GM12865 (cell line): ENCODE results near the gene MAST1.
A peak's percentile ranks its signal among the peaks of the same experiment; 100 is the strongest.

Experiments
- DNase-seq: peaks from one replicate; pipeline ENCODE4 v3.0.0; 2010; ENCODE audit warnings: low read depth
- H3K4me3 ChIP-seq: 2 replicates; pipeline ENCODE4 v1.5.1; 2011; ENCODE audit warnings: mild to moderate bottlenecking, low read depth, low read length, control low read depth
- TF ChIP-seq, protein P1 (sequence below): IDR thresholded peaks from 2 replicates; pipeline ENCODE4 v1.5.1; 2011; ENCODE audit warnings: low read length, control low read depth, low read depth, inconsistent platforms; ENCODE audit not compliant: insufficient read depth; ENCODE audit errors: missing control alignments

MAST1 gene

DNA sequence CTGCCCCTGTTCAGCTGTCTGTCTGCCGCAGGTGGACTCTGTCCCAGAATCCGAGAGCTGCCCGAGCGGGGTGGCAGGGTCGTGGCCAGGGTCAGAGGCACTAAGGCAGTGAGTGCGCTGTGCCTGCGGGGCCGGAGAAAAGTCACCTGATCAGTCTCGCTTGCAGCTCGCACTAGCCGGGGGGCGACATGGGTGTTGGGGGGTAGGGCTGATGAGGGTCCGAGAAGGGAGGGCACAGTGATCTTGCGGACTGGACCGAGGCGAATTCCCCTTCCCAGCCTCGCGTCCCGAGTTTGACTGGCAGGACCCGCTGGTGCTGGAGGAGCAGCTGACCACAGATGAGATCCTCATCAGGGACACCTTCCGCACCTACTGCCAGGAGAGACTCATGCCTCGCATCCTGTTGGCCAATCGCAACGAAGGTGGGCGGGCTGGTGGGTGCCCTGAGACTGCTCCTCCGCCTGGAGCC lies 53.3 kb downstream of the MAST1 start:
- TF ChIP-seq, protein P1, sequence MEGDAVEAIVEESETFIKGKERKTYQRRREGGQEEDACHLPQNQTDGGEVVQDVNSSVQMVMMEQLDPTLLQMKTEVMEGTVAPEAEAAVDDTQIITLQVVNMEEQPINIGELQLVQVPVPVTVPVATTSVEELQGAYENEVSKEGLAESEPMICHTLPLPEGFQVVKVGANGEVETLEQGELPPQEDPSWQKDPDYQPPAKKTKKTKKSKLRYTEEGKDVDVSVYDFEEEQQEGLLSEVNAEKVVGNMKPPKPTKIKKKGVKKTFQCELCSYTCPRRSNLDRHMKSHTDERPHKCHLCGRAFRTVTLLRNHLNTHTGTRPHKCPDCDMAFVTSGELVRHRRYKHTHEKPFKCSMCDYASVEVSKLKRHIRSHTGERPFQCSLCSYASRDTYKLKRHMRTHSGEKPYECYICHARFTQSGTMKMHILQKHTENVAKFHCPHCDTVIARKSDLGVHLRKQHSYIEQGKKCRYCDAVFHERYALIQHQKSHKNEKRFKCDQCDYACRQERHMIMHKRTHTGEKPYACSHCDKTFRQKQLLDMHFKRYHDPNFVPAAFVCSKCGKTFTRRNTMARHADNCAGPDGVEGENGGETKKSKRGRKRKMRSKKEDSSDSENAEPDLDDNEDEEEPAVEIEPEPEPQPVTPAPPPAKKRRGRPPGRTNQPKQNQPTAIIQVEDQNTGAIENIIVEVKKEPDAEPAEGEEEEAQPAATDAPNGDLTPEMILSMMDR: no peak

DNA sequence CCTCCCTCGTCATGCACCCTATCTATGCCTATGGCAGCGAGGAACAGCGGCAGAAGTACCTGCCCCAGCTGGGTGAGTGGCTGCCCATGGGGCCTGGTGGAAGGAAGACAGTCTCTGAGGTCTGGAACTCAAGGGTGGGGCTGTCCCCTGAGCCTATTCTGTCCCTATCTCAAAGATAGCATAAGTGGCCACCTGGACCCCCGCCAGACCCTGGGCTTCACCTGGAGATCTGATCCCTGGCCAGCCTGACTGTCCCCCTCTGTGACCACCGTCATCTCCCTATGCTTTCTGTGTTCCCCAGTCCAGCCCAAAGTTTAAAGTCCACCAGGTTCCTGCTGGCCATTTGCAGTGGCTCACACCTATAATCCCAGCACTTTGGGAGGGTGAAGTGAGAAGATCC lies 55.3 kb downstream of the MAST1 start:
- H3K4me3 ChIP-seq: no peak overlapping the region
- no peak for DNase-seq
- TF ChIP-seq, protein P1: no peak

More for the DNA sequence above, 53.3 kb downstream of the MAST1 start:
- peak; percentile 29 for DNase-seq
- H3K4me3 ChIP-seq: peak overlapping the region; percentile 77

DNA sequence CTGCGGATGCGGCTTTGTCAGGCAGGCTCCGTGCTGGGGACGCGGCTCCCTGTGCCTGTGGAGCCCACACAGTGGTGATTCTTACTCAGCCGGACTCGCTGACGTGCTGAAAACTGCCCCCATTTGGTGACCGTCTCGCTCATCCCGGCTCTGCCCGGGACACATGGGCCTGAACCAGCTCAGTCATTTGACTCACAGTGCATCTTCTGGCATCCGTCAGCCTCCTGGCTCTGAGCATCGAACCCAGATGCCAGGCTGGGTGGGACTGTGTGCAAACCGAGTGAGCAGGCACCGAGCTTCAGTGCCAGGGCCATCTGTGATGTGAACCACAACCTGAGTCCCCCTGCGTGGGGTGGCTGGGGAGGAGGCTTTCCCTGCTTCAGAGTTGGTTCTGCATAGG lies 58.1 kb downstream of the MAST1 start:
- no peak overlapping the region for H3K4me3 ChIP-seq
- TF ChIP-seq, protein P1: no peak
- DNase-seq: no peak

DNA sequence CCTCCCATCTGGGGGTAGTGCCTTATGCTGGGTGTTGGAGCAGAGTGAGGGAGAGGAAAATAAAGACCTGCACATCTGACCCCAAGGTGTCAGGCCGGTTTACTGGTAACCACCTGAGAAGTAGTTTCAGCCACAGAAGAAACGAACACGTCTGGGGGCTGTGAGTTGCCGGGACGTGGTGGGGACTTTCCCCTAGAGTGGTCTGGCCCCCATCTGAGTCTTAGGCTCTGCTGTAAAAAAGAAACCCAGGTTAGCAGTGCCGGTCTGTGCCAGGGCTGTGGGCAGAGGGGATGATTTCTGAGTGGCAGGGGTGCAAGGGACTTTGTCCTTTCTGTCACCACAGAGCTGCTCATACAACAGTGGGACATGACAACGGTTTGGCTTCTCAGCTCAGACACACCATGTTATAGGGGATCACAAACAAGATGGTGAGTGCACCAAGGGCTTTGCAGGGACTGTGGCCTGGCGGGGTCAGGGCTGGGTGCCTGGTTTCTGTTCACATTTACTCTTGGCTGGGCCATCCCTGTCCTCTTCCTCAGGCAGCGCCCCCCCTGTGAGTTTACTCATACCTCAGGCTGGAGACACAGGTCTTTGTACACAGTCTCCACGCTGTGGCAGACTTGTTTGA lies 61.7 kb downstream of the MAST1 start:
- TF ChIP-seq, protein P1: no peak
- no peak overlapping the region for H3K4me3 ChIP-seq
- DNase-seq: peak; percentile 87

DNA sequence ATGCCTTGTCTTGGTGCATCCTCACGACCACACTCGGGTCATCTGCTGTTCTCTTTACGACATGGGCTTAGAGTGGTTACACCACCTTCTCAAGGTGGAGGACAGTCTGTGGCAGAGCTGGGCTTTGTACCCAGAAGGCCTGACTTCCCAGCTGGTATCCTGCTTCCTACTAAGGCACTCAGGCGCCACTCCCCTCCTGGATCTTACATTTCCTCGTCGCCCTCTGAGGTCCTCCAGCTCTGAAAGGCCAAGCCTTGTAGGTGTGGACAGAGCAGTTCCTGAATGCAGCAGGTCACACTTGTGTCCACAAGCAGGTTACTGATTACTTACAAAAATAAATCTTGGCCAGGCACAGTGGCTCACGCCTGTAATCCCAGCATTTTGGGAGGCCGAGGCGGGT lies 68.9 kb downstream of the MAST1 start:
- no peak overlapping the region for H3K4me3 ChIP-seq
- TF ChIP-seq, protein P1: no peak
- DNase-seq: no peak

DNA sequence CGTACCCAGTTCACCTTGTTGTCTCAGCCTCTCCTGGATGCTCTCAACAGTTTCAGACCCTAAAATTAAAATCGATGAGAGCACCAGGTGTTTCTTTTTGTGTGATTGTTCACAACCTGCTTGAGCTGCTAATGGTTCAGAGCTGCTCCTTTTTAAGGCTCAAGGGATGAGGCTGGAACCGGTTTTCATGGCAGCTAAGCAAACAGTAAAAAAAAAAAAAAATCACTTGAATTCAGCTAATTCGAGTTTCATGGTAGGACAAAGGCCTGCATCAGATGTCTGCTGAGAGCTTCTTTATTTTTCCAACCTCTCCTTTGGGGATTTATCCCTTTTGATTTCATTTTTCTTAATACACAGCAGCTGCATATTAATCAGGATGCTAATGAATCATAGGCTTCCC lies 74.3 kb downstream of the MAST1 start:
- H3K4me3 ChIP-seq: no peak overlapping the region
- TF ChIP-seq, protein P1: no peak
- no peak for DNase-seq

DNA sequence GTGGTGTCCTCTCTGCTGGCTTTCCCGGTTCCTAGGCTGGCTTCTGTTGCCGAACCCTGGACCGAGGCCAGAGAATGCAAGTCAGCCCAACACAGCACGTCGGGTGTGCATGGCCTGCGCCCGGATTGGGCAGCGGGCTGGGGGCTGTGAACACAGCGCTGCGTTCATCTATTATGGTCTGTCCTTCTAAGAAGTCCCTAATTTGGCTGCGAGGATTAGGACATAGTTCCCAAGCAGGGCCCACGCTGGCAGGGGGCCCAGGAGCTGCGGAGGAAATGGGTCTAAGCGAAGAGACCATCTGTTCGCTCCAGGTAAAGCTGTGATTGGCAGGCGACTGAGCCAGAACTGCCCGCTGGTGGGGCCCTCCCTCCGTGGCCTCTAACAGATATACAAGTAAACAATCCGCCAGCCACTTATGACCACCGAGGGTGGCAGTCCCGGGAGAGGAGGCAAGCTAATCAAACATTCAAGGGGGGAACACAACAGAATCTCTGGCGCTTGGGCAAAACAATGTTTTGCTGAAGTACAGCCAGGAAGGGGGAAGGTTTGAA lies 74.8 kb downstream of the MAST1 start:
- DNase-seq: no peak
- TF ChIP-seq, protein P1: no peak
- H3K4me3 ChIP-seq: no peak overlapping the region
